IPS-11a (cell line): ENCODE results near the gene DLD.
"Not testable (repeated sequence)": the region's sequence is repeated elsewhere in the genome, so short reads cannot be mapped to it uniquely, and the experiment has no call there.

Experiments
- H3K4me3 ChIP-seq: one replicate; pipeline ENCODE4 v1.5.1; 2013; ENCODE audit warnings: low read depth, low read length, control low read depth

DLD gene

DNA sequence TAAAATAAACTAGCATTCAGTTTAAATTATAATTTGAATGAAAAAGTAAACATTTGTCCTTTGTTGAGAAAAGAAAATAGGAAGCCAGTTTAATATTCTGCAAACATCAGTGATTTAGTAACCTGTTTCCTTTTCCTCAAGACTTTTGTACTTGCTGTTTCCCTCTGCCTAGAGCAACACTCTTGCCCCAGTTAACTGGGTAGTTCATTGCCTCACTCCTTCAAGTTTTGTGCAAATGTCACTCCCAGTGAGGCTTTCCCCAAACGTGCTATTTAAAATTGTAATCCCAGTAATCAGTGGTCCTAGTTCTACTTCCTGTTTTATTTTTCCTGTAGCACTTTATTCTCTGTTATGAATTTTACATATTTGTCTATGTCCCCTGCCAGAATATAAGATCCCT, 23.8 kb downstream of the DLD start:
- no peak overlapping the region for H3K4me3 ChIP-seq

- H3K4me3 ChIP-seq: no peak overlapping the region
Observed at GRCh38 chr7:107915541-107915940, 24.6 kb downstream of the DLD start.

DNA sequence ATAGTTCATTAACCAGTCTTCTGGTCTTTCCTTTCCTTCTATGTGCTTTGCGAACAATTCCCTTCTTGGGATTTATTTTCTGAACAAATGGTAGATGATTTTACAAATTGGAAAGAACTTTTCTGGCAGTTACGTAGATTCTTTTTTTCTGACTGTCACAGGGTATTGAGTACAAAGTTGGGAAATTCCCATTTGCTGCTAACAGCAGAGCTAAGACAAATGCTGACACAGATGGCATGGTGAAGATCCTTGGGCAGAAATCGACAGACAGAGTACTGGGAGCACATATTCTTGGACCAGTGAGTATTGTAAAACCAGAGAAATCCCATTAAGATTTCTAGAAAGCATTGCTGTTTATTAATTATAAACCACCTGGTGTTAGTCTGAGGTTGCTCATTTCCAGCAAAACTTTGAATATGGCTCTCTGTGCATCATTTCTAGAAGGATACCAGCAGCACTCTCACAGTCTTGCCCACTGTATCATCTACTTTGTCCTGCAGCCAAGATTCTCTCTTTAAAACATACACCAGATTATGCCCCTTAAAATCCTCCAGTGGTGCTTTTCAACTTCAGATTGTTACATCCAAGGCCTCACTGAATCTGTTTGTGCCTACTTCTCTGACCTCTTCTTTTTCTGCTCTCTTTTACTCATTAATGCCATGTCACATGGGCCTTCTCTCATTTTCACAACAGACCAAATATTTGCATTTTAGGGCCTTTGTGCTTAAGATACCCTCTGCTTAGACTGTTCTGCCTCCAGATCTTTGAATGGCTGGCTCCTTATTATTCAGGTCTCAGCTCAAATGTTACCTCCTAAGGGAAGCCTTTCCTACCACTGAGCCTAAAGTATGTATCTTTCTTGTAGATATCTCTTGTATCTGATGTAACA, 27.0 kb downstream of the DLD start:
- H3K4me3 ChIP-seq: no peak overlapping the region

DNA sequence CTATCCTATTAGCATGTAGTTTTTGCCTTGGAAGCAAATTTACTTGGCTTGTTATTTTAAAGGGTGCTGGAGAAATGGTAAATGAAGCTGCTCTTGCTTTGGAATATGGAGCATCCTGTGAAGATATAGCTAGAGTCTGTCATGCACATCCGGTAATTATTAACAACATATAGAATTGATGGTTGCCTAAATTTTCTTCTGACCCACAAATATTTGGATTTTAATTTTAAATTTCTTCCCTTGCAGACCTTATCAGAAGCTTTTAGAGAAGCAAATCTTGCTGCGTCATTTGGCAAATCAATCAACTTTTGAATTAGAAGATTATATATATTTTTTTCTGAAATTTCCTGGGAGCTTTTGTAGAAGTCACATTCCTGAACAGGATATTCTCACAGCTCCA, 28.0 kb downstream of the DLD start:
- no peak overlapping the region for H3K4me3 ChIP-seq

DNA sequence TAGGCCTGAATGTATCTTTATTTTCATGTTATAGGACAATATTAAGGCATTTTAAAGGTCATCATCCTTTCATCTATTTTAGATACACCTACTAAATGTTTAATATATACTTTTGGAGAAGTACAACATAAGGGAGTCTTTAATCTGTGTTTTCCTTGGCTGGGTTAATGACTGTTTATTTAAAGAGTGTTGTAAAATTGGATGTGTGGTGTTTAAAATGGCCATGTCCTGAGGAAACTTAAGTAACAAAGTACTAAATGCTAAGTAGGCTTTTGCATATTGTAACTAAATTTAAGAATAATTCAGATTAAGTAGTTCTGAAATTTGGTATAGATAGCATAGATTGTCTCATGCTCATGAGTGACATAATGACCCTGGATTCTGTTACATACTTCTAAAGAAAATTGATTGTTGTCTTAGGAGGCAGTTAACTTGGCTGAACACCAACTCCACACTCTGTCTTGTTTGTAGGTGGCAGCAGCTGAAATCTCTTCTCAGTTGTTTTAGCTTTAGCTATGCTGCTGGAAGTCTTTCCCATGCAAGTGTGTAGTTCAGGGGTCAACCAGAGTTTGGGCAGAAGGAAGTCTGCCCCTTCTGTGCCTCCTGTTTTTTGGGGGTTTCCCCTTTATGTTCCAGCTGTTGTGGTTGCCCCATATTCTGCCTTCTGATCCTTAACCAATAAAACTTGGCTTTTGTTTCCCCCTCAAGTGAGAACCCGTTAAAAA, 29.2 kb downstream of the DLD start:
- H3K4me3 ChIP-seq: no peak overlapping the region

DNA sequence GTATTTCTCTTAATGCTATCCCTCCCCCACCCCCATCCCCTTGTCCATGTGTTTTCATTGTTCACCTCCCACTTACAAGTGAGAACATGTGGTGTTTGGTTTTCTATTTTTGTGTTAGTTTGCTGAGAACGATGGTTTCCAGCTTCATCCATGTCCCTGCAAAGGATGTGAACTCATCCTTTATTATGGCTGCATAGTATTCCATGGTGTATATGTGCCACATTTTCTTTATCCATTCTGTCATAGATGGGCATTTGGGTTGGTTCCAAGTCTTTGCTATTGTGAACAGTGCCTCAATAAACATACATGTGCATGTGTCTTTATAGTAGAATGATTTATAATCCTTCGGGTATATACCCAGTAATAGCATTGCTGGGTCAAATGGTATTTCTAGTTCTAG, 30.8 kb downstream of the DLD start:
- H3K4me3 ChIP-seq: not testable (repeated sequence)

- no peak overlapping the region for H3K4me3 ChIP-seq
Observed at GRCh38 chr7:107922886-107923285, 31.9 kb downstream of the DLD start.

DNA sequence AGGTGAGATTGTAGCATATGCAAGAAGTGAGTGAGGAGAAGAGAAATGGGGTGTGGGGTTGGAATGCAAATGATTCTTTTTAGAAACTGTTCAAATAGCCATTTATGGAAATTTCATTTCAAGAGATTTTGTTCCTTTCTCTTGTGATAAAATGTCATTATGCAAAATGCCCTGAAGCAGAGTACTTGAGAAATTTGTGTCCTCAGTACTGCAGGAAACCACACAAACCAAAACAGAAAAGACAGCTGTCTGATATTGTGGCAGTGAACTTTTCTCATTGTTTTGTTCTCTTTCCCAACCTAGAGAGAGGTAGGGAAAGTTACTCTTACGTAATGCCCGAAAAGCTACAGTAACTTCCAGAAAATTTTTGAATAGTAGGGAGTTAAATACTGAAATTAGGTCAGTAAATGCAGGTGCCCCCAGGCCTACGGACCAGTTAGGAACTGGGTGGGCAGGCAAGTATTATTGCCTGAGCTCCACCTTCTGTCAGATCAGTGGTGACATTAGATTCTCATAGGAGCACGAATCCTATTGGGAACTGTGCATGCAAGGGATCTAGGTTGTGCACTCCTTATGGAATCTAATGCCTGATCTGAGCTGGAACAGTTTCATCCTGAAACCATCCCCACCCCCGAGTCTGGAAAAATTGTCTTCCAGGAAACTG, 34.0 kb downstream of the DLD start:
- no peak overlapping the region for H3K4me3 ChIP-seq

DNA sequence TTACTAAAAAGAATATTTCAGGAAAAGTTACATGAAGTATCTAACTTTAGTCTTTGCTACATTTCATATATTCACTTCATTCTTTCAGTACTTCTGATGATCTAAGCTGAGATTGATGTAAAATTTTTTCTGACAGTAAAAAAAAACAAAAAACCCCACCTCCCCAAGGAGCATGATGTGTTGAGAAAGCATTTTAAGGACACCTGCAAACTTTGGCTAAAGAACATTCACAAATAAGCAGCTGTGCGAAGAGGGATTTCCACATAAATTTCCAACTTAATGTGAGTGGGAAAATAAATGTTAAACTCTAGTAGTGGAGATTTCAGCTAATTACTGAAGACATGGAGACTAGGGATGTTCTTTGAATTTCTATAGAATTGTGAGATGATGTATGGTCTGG, 35.5 kb downstream of the DLD start:
- H3K4me3 ChIP-seq: no peak overlapping the region

DNA sequence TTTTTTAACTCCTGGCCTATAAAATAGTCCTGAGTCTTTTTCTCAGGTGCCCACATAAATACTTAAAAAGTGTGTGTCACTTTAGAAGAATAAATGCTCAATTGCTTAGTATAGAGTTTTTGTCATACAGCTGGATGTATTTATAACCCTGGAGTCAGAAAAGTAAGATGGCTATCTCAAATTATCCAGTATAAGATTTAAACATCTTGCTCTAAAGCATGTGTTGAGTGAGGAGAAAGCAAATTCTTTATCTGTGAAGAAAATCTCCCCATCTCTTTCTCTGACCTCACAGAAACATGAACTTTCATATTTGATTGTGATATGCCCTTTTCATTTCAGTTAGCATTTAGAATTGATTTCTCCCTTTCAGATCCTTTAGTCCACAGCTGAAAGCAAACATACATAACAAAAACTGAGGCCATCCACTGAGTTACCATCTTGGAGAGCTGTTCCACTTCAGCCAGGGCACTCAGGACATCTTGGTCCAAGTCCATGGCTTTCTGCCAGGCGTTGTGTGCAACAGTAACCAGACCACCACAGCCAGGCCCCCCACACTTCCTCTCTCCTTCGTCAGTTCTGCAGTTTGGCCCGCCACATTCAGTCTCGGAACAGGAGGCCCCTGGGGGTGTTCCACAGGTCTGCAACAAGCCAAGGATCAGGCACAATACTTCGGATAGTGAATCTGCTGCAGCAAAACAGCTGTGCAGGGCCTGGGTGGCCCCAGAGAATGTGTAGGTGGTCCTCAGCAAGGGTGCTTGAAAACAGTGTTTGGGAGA, 40.9 kb downstream of the DLD start:
- H3K4me3 ChIP-seq: no peak overlapping the region

GRCh38 chr7:107932805-107933204, 41.8 kb downstream of the DLD start:
- no peak overlapping the region for H3K4me3 ChIP-seq

- no peak overlapping the region for H3K4me3 ChIP-seq
Observed at GRCh38 chr7:107933386-107934013, 42.5 kb downstream of the DLD start.

DNA sequence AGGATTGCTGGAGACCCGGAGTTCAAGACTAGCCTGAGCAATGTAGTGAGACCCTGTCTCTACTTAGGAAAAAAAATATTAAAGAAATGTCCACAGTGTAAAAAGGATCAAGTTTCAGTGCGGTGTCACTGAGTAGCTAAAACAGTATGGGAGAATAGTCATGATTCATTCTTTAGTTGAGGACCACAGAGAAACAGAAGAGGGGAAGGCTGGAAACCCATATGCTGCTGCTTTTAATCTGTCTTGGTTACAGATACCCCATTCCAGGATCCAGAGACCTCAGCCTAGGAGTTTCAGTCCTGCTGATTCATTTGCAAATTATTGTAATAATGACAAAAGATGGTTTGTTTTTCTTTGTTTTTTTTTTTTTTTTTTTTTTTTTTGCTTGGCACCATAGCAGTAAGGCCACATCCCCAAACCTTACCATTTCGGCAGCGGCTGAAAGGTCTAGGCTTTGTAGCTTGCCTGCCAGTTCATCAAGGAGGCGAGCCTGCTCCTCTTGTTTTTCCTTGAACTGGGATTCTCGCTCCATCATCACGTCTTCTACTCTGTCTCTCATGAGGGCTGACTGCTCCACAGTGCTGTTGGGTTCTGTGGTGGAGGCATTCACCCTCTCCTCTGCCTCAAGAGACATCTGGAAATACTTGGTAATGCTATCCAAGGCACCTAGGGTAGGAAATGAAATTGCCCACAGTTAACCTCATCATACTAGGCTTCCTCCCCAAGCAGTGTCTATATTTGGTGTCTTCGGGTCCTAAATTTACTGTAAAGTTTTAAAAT, 44.2 kb downstream of the DLD start:
- H3K4me3 ChIP-seq: no peak overlapping the region

- no peak overlapping the region for H3K4me3 ChIP-seq
Observed at GRCh38 chr7:107936312-107936711, 45.3 kb downstream of the DLD start.

DNA sequence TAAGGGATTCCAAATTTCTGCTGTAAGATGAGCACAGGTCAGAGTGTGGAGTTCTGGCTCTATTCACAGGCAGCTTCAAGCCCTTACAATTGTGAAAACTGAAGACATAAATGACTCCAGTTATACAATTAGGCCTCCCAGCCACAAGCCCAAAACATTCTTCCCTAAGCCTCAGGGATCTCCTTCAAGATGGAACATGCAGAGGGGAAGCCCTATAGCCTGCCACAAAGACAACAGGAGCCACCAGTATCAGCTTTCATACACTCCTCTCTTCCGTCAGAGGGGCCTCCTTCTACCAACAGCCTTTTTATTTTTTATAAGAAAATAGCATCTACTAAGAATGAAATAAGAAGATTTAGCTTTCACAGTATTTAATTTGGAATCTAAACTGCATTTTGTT, 46.5 kb downstream of the DLD start:
- no peak overlapping the region for H3K4me3 ChIP-seq

- H3K4me3 ChIP-seq: no peak overlapping the region
Observed at GRCh38 chr7:107938456-107939250, 47.7 kb downstream of the DLD start.

- H3K4me3 ChIP-seq: no peak overlapping the region
Observed at GRCh38 chr7:107939573-107940489, 48.8 kb downstream of the DLD start.

DNA sequence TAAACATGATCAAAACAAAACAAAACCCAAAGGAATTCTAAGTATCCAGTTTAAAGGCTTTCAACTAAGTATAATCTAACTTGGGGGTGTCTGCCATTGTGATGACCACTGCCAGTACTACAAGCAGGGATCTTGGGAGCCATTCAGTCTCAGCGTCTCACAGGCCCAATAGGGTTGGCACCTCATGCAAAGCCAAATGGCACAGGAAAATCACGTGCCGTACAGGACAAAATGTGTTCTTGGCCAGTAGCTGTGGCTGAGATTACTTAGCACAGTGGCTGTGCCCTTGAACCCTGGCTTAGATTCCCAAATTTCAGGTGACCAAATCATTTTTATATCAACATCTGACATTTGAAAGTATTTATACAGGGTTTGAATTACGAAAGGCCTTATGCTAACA, 50.0 kb downstream of the DLD start:
- no peak overlapping the region for H3K4me3 ChIP-seq
